ENCODE measurements around the gene SBNO2. TPM values are rescaled to one million over a fixed set of nuclear protein-coding genes. Genes with fewer than 3 reads are reported as not detected.
"Not testable (repeated sequence)": the region's sequence is repeated elsewhere in the genome, so short reads cannot be mapped to it uniquely, and the experiment has no call there.

Gene SBNO2
- polyA plus RNA-seq, 1 donor = 18.5 TPM

- DNase-seq = no peak
Measured at GRCh38 chr19:1132552-1133383, 41.3 kb downstream of the SBNO2 start.

GRCh38 chr19:1131718-1132551 lies 42.1 kb downstream of the SBNO2 start:
- peak; percentile 77 for DNase-seq

- DNase-seq = no peak
Measured at GRCh38 chr19:1130771-1131717, 43.0 kb downstream of the SBNO2 start.

GRCh38 chr19:1129535-1129934 lies 44.5 kb downstream of the SBNO2 start:
- no peak for DNase-seq

GRCh38 chr19:1129084-1129483 lies 45.0 kb downstream of the SBNO2 start:
- not testable (repeated sequence) for DNase-seq

- no peak for DNase-seq
Measured at GRCh38 chr19:1128106-1128505, 46.0 kb downstream of the SBNO2 start.

- no peak for DNase-seq
Measured at GRCh38 chr19:1126984-1127760, 46.9 kb downstream of the SBNO2 start.

- DNase-seq = no peak
Measured at GRCh38 chr19:1125601-1126467, 48.2 kb downstream of the SBNO2 start.

- no peak for DNase-seq
Measured at GRCh38 chr19:1123885-1124677, 50.0 kb downstream of the SBNO2 start.

GRCh38 chr19:1123381-1123780 lies 50.7 kb downstream of the SBNO2 start:
- DNase-seq = no peak

GRCh38 chr19:1122972-1123363 lies 51.1 kb downstream of the SBNO2 start:
- no peak for DNase-seq

GRCh38 chr19:1122021-1122971 lies 51.8 kb downstream of the SBNO2 start:
- DNase-seq = no peak

- no peak for DNase-seq
Measured at GRCh38 chr19:1121395-1121794, 52.7 kb downstream of the SBNO2 start.

GRCh38 chr19:1119475-1120217 lies 54.4 kb downstream of the SBNO2 start:
- no peak for DNase-seq

GRCh38 chr19:1118999-1119398 lies 55.1 kb downstream of the SBNO2 start:
- no peak for DNase-seq

- no peak for DNase-seq
Measured at GRCh38 chr19:1117654-1118053, 56.4 kb downstream of the SBNO2 start.

- no peak for DNase-seq
Measured at GRCh38 chr19:1116726-1117581, 57.1 kb downstream of the SBNO2 start.
